ENCODE measurements around the gene MYH11. TPM values are rescaled to one million over a fixed set of nuclear protein-coding genes. Genes with fewer than 3 reads are reported as not detected.
"Not testable (repeated sequence)": the region's sequence is repeated elsewhere in the genome, so short reads cannot be mapped to it uniquely, and the experiment has no call there.

Gene MYH11
- polyA plus RNA-seq, 1 donor (not counting 4 experiments of a cell fraction or from before 2014, with no cell fraction given) = not detected

DNA sequence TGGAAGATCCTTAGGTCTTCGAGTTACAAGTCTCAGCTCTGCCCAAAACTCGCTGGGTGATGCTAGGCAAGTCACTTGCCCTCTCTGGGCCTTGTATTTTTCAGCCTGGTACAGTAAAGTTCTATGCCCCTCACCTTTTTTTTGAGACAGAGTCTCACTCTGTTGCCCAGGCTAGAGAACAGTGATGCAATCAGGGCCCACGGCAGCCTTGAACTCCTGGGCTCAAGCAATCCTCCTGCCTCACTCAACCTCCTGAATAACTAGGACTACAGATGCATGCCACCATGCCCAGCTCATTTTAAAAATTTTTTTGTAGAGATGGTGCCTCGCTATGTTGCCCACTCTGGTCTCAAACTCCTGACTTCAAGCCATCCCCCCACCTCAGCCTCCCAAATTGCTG lies 3.8 kb downstream of the MYH11 start:
- Histone ChIP-seq H3K9me1 (ENCODE audit: control insufficient read depth, extremely low read depth, insufficient read depth, low read length) (no peaks in the 10 kb centered on the region), H3K36me3 (ENCODE audit: control insufficient read depth in 2 of 2, extremely low read depth in 1 of 2, insufficient read depth in 2 of 2, low read length in 2 of 2) (no peaks in the 10 kb centered on the region), H2AFZ (ENCODE audit: control insufficient read depth, low read length) (no peak overlapping the region), H3K4me1 (ENCODE audit: control insufficient read depth, extremely low read depth, insufficient read depth, low read length) (peaks cover 4% of the 10 kb centered on the region), H3K27me3 (ENCODE audit: control insufficient read depth, extremely low read depth, insufficient read depth, low read length) (peaks cover 27% of the 10 kb centered on the region), H3K79me2 (ENCODE audit: control insufficient read depth, insufficient read depth, low read length) (no peaks in the 10 kb centered on the region), H3K27ac (ENCODE audit: control insufficient read depth, insufficient read depth, low read length) (no peak overlapping the region), H3K4me2 (ENCODE audit: control insufficient read depth, extremely low read depth, insufficient read depth, low read depth, low read length) (no peak overlapping the region), H3K9ac (ENCODE audit: control insufficient read depth, extremely low read depth, insufficient read depth, low read length) (no peak overlapping the region), H3K9me3 (ENCODE audit: control insufficient read depth, low read depth, low read length) (no peaks in the 10 kb centered on the region), H3K4me3 (ENCODE audit: control insufficient read depth in 2 of 3, extremely low read depth in 1 of 3, insufficient read depth in 2 of 3, low read depth in 1 of 3, low read length in 3 of 3) (no peak overlapping the region), H4K20me1 (ENCODE audit: control insufficient read depth, extremely low read depth, insufficient read depth, low read length) (no peaks in the 10 kb centered on the region)
- TF ChIP-seq, protein P1, sequence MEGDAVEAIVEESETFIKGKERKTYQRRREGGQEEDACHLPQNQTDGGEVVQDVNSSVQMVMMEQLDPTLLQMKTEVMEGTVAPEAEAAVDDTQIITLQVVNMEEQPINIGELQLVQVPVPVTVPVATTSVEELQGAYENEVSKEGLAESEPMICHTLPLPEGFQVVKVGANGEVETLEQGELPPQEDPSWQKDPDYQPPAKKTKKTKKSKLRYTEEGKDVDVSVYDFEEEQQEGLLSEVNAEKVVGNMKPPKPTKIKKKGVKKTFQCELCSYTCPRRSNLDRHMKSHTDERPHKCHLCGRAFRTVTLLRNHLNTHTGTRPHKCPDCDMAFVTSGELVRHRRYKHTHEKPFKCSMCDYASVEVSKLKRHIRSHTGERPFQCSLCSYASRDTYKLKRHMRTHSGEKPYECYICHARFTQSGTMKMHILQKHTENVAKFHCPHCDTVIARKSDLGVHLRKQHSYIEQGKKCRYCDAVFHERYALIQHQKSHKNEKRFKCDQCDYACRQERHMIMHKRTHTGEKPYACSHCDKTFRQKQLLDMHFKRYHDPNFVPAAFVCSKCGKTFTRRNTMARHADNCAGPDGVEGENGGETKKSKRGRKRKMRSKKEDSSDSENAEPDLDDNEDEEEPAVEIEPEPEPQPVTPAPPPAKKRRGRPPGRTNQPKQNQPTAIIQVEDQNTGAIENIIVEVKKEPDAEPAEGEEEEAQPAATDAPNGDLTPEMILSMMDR (optimal IDR thresholded peaks at IDR 0.05 in 1 of 3, IDR thresholded peaks at IDR 0.05 in 1 of 3, conservative IDR thresholded peaks at IDR 0.05 in 1 of 3; ENCODE audit: extremely low read depth in 1 of 3, insufficient read depth in 2 of 3, low read length in 3 of 3) = no peak
- TF ChIP-seq EZH2 (IDR thresholded peaks at IDR 0.05; ENCODE audit: low read length) = no peak
- dilution Hi-C loops (cut with MboI; ENCODE audit: extremely low pct_ligation_motif_present, low sequenced_read_pairs) = no loop called here
- DNase-seq (ENCODE audit: low read depth, low spot score) (no peak), FAIRE-seq (no peak)

DNA sequence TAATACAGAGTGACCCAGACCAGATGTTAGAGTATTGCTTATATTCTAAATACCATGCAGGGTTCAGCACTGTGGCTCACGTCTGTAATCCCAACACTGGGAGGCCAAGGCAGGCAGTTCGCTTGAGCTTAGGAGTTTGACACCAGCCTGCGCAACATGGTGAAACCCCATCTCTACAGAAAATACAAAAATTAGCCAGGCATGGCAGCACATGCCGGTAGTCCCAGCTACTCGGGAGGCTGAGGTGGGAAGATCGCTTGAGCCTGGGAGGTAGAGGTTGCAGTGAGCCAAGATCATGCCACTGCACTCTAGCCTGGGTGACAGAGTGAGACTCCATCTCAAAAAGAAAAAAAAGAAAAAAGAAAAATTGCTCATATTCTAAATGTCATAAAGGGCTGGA lies 6.3 kb downstream of the MYH11 start:
- H3K36me3 ChIP-seq (ENCODE audit: control insufficient read depth in 2 of 2, extremely low read depth in 1 of 2, insufficient read depth in 2 of 2, low read length in 2 of 2); H3K27me3 ChIP-seq (ENCODE audit: control insufficient read depth, extremely low read depth, insufficient read depth, low read length); H3K4me3 ChIP-seq (ENCODE audit: control insufficient read depth in 2 of 3, extremely low read depth in 1 of 3, insufficient read depth in 2 of 3, low read depth in 1 of 3, low read length in 3 of 3); H3K4me2 ChIP-seq (ENCODE audit: control insufficient read depth, extremely low read depth, insufficient read depth, low read depth, low read length); H3K27ac ChIP-seq (ENCODE audit: control insufficient read depth, insufficient read depth, low read length); H4K20me1 ChIP-seq (ENCODE audit: control insufficient read depth, extremely low read depth, insufficient read depth, low read length); H2AFZ ChIP-seq (ENCODE audit: control insufficient read depth, low read length); FAIRE-seq; DNase-seq (ENCODE audit: low read depth, low spot score); H3K9me3 ChIP-seq (ENCODE audit: control insufficient read depth, low read depth, low read length); H3K9ac ChIP-seq (ENCODE audit: control insufficient read depth, extremely low read depth, insufficient read depth, low read length); H3K9me1 ChIP-seq (ENCODE audit: control insufficient read depth, extremely low read depth, insufficient read depth, low read length); H3K4me1 ChIP-seq (ENCODE audit: control insufficient read depth, extremely low read depth, insufficient read depth, low read length); H3K79me2 ChIP-seq (ENCODE audit: control insufficient read depth, insufficient read depth, low read length); dilution Hi-C loops (cut with MboI; ENCODE audit: extremely low pct_ligation_motif_present, low sequenced_read_pairs): not testable (repeated sequence)
